Activated T-cell treated with anti-CD3 and anti-CD28 coated beads, Interleukin-2, amount 50 U/mL, for 72 hours (primary cell): ENCODE results near the gene ZDHHC11B. TPM values are rescaled to one million over a fixed set of nuclear protein-coding genes. Genes with fewer than 3 reads are reported as not detected.
"Not testable (repeated sequence)": the region's sequence is repeated elsewhere in the genome, so short reads cannot be mapped to it uniquely, and the experiment has no call there.

ENCODE experiments used
- ATAC-seq, 2 donors: fragments of 150-1000 bp; cut with Tn5 transposase; replicated peaks in 1 of 2; 2 replicates each; pipeline ENCODE4 v1.10.0; 2021; ENCODE audit warnings: moderate library complexity in 2 of 2, mild to moderate bottlenecking in 1 of 2
- DNase-seq, 2 donors: peaks; one replicate each; pipeline ENCODE4 v3.0.0; 2021 to 2022; ENCODE audit warnings: mixed read lengths in 1 of 2
- H3K27ac Mint-ChIP-seq: one replicate; pipeline ENCODE4 v1.8.0; 2022; ENCODE audit warnings: mild to moderate bottlenecking, moderate library complexity, mixed read lengths
- H3K27me3 Mint-ChIP-seq: one replicate; pipeline ENCODE4 v1.8.0; 2022; ENCODE audit warnings: low read depth, mixed read lengths
- H3K36me3 Mint-ChIP-seq, 2 donors: one replicate each; pipeline ENCODE4 v1.8.0; 2022; ENCODE audit warnings: mixed read lengths in 2 of 2, mild to moderate bottlenecking in 1 of 2; ENCODE audit not compliant: insufficient read depth in 2 of 2
- H3K4me1 Mint-ChIP-seq: one replicate; pipeline ENCODE4 v1.8.0; 2022; ENCODE audit warnings: low read depth, mixed read lengths
- H3K4me3 Mint-ChIP-seq, 2 donors: one replicate each; pipeline ENCODE4 v1.8.0; 2022; ENCODE audit warnings: mild to moderate bottlenecking in 2 of 2, mixed read lengths in 2 of 2, moderate library complexity in 2 of 2
- H3K9me3 Mint-ChIP-seq, 2 donors: one replicate each; pipeline ENCODE4 v1.8.0; 2022; ENCODE audit warnings: mixed read lengths in 2 of 2
- total RNA-seq, 2 donors: library from RNA; stranded (reverse); gene quantifications; one replicate each; pipeline ENCODE4 v1.2.3, GENCODE V29; 2022

The ZDHHC11B gene
- total RNA-seq, 2 donors from 2014 or later, result 0.24 TPM; not detected in 1

DNA sequence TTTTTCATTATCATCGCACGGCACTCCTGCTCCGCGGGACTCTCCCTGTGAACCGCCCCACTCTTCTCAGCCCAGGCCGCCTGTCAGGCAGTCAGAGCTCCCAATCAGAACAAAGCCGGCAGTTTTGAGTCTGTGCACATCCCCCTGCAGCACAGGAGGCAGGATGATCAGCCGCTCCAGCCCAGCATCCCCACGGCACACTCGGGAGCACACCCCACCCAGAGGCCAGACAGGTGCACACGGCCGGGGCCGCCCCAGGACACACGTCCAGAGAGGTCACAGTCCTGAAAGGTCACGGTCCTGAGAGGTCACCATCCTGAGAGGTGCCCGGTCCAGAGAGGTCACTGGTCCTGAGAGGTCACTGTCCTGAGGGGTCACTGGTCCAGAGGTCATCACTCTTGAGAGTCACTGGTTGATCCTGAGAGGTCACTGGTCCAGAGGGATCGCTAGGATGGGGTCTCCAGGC is 99.7 kb downstream of the ZDHHC11B start:
- H3K9me3 Mint-ChIP-seq, result no peaks in the 10 kb centered on the region
- no peak for DNase-seq
- no peak overlapping the region for H3K27ac Mint-ChIP-seq
- no peaks in the 10 kb centered on the region for H3K4me1 Mint-ChIP-seq
- H3K27me3 Mint-ChIP-seq, result no peaks in the 10 kb centered on the region
- ATAC-seq, result no peak
- no peak overlapping the region for H3K4me3 Mint-ChIP-seq
- H3K36me3 Mint-ChIP-seq, result no peaks in the 10 kb centered on the region

DNA sequence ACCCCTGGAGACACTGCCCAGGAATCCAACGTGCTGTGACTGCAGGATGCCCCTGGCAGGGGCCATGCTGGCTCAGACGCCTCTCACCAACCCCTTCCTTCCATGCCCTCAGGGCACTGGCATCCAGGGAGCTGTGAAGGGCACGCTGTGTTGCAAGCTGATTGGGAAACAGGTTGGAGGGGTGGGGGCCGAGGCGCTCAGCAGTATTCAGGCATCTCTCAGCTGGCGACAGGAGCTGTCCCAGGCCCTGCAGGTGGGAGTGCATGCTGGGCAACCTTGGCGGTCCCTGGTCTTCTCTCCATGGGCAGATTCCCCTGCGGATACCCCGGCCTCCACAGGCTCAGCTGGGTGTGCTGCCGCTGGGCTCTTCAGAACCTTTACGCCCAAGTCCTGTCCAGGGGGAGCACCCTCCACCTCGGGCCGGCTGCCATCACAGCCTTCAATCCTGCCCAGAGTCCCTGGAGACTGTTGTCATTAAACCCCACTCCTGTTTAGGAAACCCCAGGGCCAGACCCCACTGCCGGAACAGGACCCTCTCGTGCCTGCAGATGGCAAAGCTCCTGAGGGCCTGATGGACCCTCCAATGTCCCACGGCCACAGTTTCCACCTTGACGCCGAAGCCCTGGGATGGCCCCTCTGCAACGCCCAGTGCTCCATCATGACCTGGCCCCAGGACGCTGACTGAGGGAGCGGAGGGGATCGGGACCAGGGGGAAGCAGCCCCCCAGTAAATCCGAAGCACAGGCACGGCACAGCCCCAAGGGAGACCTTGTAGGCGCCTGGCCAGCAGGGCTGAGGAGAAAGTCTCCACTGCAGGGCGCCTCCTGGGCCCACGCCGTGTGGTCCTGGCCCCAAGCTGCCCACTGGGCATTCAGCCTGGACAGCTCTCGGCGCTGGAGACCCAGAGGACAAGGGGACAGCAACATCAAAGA is 100.7 kb downstream of the ZDHHC11B start:
- DNase-seq, result no peak
- no peaks in the 10 kb centered on the region for H3K4me1 Mint-ChIP-seq
- H3K9me3 Mint-ChIP-seq, result no peaks in the 10 kb centered on the region
- H3K27ac Mint-ChIP-seq, result no peak overlapping the region
- H3K36me3 Mint-ChIP-seq, result no peaks in the 10 kb centered on the region
- H3K27me3 Mint-ChIP-seq, result no peaks in the 10 kb centered on the region
- no peak overlapping the region for H3K4me3 Mint-ChIP-seq
- ATAC-seq, result no peak

DNA sequence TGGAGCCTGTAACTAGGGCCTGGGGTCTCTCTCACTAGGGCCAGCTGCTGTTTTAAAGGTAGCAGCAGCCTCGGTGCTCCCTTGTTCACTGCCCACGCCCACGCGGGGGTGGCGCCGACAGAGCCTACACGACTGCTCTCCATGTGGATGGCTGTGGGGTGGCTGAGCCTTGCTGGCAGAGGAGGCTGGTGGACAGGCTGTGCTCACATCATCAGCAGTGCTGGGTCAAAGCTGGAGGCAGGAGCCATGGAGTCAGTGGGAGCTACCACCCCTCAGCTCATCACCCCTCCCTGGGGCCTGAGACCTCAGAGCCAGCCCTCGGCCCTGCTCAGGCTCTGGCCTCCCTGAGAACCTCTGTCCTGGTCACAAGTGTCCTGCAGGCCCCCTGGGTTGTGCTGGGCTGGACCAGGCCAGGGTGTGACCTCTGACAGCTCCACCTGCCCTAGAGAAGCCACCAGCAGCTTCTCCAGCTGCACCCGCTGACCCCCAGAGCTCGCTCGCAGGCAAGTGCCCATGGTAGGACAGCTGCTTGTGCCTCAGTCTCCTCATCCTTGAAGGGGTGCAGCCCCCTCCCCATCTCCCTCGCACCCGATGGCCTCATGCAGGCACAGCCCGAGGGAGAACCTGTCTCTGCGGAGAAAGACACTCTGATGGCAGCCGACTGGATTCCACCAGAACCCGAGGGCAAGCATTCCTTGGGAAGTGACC is 101.7 kb downstream of the ZDHHC11B start:
- not testable (repeated sequence) for DNase-seq, H3K36me3 Mint-ChIP-seq, H3K4me1 Mint-ChIP-seq, H3K27ac Mint-ChIP-seq, H3K4me3 Mint-ChIP-seq, H3K9me3 Mint-ChIP-seq, H3K27me3 Mint-ChIP-seq
- ATAC-seq, result peak; percentile 12 to 18

DNA sequence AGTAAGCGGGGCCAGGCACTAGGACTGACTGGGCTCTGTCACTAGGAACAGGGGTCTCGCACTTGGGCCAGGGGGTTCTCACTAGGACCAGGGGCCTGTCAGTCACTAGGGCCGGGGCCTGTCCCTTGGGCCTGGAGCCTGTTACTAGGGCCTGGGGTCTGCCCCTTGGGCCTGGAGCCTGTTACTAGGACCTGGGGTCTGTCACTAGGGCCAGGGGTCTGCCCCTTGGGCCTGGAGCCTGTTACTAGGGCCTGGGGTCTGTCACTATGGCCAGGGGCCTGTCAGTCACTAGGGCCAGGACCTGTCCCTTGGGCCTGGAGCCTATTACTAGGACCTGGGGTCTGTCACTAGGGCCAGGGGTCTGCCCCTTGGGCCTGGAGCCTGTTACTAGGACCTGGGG is 102.3 kb downstream of the ZDHHC11B start:
- not testable (repeated sequence) for H3K4me1 Mint-ChIP-seq, H3K27me3 Mint-ChIP-seq, H3K27ac Mint-ChIP-seq, ATAC-seq, H3K4me3 Mint-ChIP-seq, H3K36me3 Mint-ChIP-seq, H3K9me3 Mint-ChIP-seq, DNase-seq

DNA sequence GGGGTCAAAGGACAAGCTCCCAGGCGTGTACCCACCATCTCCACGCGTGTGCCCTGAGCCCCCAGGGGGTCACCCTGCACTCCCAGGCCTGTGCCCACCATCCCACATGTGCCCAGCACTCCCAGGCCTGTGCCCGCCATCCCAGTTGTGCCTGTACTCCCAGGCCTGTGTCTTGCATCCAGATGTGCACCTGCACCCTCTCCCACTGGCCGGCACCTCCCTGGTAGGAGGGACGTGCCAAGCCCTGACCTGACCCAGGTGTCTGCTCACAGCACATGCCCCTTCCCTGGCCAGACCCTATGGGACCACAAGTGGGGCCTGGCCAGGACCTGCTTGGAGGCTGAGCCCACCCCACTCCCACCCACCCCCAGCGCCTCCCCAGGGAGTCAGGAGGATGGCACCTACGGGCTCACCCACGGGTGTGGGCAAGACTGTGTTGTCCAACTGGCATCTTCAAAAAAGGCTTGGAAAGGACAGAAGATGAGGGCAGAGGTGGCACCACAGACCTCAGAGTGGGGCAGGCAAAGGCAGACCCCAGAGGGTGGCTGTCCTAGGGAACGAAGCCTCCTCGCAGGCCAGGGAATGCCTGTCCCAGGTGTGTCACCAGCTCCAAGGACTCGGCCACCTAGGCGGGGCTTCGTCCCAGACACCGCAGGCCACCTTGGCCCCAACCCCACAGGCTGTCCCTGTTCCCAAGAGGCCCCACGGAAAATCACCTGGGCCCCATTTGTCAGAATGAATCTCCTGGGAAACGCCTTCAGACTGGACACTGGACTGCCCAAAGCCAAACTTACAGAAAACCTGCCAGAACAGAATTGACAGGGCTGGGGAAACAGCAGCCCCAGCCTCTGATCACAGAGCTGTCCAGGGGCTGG is 103.0 kb downstream of the ZDHHC11B start:
- not testable (repeated sequence) for H3K27me3 Mint-ChIP-seq, ATAC-seq, H3K4me1 Mint-ChIP-seq, H3K4me3 Mint-ChIP-seq, H3K36me3 Mint-ChIP-seq, H3K27ac Mint-ChIP-seq, DNase-seq, H3K9me3 Mint-ChIP-seq

DNA sequence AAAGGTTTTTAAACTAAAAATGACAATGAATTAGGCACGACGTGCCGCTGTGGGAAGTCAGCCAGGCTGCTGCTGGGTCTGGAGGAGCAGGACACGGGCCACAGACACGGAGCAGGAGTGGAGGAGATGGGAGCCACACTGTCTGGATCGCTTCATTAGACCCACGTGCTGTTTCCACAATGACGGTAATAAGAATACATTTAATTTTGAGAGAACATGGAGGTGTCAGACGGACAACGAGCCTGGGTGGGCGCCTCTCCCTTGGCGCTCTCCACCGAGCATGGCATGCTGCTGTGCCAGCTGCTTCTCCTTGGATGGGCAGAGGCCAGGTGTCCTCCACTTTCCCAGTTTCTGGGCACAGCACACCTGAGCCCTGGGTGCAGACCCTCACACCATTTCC is 103.7 kb downstream of the ZDHHC11B start:
- not testable (repeated sequence) for ATAC-seq, H3K36me3 Mint-ChIP-seq, H3K4me1 Mint-ChIP-seq, DNase-seq, H3K4me3 Mint-ChIP-seq, H3K27me3 Mint-ChIP-seq, H3K9me3 Mint-ChIP-seq, H3K27ac Mint-ChIP-seq

DNA sequence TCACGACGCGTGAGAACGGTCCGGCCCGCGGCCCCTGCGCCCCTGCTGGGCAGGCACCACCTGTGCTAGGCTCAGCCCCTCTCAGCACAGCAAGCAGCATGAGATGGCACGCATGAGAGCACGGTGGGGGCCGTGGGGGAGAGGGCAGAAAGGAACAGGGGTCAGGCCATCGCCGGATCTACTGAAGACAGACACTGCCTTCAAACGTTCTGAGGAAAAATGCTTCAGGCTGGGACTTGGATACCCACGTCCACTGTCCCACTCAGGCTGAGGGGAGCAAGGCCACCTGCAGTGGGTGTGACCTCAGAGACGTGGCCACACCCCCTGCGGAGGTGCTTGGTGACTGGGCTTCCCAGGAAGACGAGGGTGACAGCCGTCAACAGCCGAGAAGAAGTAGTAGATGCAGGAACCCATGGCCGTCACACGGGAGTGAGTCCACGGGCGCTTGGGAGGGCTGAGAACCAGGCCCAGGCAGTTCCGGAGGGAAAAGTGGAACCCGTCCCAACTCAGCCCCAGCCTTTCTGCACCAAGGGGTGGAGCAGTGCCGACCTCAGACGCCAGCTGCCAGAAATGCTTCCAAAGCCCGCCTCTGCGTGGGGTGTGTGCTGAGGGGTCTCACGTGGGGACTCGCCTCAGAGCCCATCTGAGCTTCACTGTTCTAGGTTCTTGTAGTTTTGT is 104.3 kb downstream of the ZDHHC11B start:
- H3K4me1 Mint-ChIP-seq, DNase-seq, H3K36me3 Mint-ChIP-seq, H3K9me3 Mint-ChIP-seq, ATAC-seq, H3K27ac Mint-ChIP-seq, H3K4me3 Mint-ChIP-seq, H3K27me3 Mint-ChIP-seq: not testable (repeated sequence)

DNA sequence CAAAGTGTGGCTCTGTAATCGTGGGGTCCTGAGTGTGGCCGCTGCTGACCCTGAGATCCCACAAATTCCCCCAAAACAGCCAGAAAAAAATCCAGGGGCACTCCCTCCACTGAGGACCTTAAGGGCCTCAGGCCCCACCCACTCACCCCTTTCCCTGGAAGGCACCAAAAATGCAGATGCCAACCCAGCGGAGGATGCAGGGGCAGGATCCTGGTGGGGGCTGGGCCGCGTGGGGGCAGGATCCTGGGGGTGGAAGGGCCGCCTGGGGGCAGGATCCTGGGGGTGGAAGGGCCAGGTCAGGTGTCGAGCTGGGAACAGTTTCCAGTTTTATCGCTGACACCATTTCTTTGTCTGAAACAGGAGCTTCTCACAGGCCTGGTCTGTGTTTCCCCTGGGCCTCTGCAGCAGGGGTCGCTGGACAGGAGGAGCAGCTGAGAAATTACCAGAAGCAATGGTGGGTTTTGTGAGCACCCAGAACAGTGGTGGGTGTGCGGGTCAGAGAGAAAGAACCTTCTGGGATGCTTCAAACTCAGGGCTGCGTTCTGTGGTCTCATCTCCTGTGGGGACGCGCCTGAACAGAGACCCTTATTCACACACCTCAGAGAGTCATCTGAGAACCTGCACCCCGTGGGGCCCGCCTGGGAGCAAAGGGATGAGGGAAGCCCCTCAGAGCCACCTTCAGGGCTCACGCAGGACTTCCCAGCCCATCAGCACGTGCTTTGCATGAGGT is 105.2 kb downstream of the ZDHHC11B start:
- not testable (repeated sequence) for ATAC-seq, DNase-seq, H3K9me3 Mint-ChIP-seq, H3K4me3 Mint-ChIP-seq, H3K27ac Mint-ChIP-seq, H3K36me3 Mint-ChIP-seq, H3K4me1 Mint-ChIP-seq, H3K27me3 Mint-ChIP-seq

DNA sequence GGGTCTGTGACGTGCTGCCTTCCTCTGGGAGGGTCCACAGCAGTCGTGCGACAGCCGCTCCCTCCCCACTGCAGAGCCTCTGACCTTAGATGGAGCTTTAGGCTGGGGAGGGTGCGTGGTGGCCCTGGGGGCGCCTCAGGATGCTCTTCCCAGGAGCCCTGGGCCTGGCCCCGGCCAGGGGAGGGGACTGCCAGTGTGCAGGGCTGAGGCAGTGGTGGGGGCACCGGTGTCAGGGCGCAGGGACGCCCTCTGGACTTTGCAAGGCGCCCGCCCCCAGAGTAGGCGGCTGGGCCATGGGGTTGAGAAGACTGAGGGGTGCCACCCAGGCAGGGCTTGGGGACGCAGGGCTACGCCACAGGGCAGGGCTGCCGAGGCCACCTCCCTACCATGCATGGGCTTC is 106.0 kb downstream of the ZDHHC11B start:
- not testable (repeated sequence) for H3K9me3 Mint-ChIP-seq, ATAC-seq, H3K4me1 Mint-ChIP-seq, H3K4me3 Mint-ChIP-seq, H3K27ac Mint-ChIP-seq, H3K27me3 Mint-ChIP-seq, DNase-seq, H3K36me3 Mint-ChIP-seq

DNA sequence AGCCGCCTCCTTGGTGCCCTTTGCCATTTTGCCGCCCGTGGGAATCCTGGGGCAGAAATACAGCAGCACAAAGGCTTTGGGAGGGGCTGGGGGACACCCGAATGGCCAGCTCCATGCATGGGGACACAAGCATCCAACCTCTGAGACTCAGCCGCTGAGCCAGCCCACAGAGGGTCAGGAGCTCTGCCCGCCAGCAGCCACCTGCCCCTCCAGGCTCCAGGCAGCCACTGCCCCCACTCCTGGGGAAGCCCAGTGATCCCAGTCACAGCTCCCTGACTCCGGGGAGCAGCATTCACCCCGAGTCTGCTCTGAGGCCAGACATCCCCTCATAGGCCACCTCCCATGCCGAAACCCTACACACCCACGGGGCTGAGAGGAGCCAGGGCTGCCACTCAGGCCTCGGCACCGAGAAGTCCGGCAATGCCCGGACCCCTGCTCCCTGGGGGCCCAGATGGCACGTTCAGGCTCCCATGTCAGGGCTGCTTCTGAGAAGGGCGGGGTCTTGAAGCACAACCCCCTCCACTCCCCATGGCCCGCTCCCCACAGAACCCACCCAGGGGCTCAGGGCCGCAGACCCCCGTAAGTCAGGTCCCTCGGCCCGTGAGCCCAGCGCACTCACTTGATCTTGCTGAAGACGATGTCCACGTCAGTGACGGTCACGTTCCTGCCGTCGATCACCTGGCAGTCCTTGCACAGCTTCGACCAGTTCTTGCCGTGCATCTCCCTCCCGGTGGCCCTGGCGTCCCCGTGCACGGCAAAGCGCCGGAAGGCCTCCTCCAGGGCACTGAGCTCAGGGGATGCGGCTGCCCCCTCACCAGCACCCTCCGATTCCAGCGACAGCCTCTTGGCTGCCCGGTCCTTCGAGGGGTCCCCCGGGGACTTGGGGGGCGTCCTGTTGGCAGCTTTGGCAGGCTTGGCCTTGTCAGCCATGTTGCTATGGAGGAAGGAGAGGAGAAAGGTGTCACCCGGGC is 107.1 kb downstream of the ZDHHC11B start:
- DNase-seq, result no peak
- no peak for ATAC-seq
- no peaks in the 10 kb centered on the region for H3K36me3 Mint-ChIP-seq
- H3K4me3 Mint-ChIP-seq, result no peak overlapping the region
- H3K27me3 Mint-ChIP-seq, result peaks cover 6% of the 10 kb centered on the region
- H3K9me3 Mint-ChIP-seq, result no peaks in the 10 kb centered on the region
- no peak overlapping the region for H3K27ac Mint-ChIP-seq
- H3K4me1 Mint-ChIP-seq, result peaks cover 8% of the 10 kb centered on the region

DNA sequence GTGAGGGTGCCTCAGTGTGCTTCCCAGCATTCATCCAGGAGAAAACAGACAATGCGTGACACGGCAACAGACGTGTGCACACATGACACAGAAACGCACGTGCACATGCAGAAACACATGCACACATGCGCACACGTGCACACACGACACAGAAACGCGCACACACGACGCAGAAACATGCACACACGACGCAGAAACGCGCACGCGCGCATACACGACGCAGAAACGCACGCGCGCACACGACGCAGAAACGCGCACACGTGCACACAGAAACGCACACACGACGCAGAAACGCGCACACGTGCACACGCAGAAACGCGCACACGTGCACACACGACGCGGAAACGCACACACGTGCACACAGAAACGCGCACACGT is 107.8 kb downstream of the ZDHHC11B start:
- H3K27ac Mint-ChIP-seq, result no peak overlapping the region
- H3K4me3 Mint-ChIP-seq, result no peak overlapping the region
- H3K9me3 Mint-ChIP-seq, result no peaks in the 10 kb centered on the region
- peaks cover 6% of the 10 kb centered on the region for H3K27me3 Mint-ChIP-seq
- no peaks in the 10 kb centered on the region for H3K36me3 Mint-ChIP-seq
- ATAC-seq, result no peak
- no peak for DNase-seq
- peaks cover 11% of the 10 kb centered on the region for H3K4me1 Mint-ChIP-seq
